K562 (cell line): Measurements from ENCODE around the gene ABCA4. TPM values are rescaled to one million over a fixed set of nuclear protein-coding genes. Genes with fewer than 3 reads are reported as not detected.

Experiments used
- BMI1 ChIP-seq: fragments of 150-350 bp; IDR thresholded peaks from 2 replicates; pipeline ENCODE4 v1.6.1; 2014; ENCODE audit warnings: low read length
- CBX2 ChIP-seq: fragments of 200-600 bp; sonication (generic); IDR thresholded peaks from one replicate; pipeline ENCODE4 v1.6.1; 2012; ENCODE audit warnings: mild to moderate bottlenecking, low read length, inconsistent platforms; ENCODE audit not compliant: insufficient read depth, poor library complexity, severe bottlenecking
- ESRRB ChIP-seq: fragments of 250-450 bp; sonication (Bioruptor Pico); IDR thresholded peaks from 2 replicates; pipeline ENCODE4 v1.5.0; 2020; ENCODE audit warnings: mild to moderate bottlenecking, moderate library complexity, borderline replicate concordance
- HNRNPH1 ChIP-seq: fragments of 200-400 bp; formaldehyde crosslinking; optimal IDR thresholded peaks from 2 replicates; pipeline ENCODE3; 2017; ENCODE audit warnings: low read depth, mild to moderate bottlenecking, low read length, moderate library complexity
- IRF2 ChIP-seq: sonication (generic); formaldehyde crosslinking; IDR thresholded peaks from 2 replicates; pipeline ENCODE4 v1.8.1; 2022; ENCODE audit warnings: mild to moderate bottlenecking, missing genetic modification reagents
- SNIP1 ChIP-seq: fragments of 450-650 bp; IDR thresholded peaks from 2 replicates; pipeline ENCODE4 v1.7.1; 2017; ENCODE audit warnings: low read depth, mild to moderate bottlenecking
- STAT5B ChIP-seq: fragments of 250-450 bp; sonication (Bioruptor Pico); IDR thresholded peaks from 2 replicates; pipeline ENCODE4 v1.8.0; 2021; ENCODE audit warnings: mild to moderate bottlenecking, inconsistent platforms
- TARDBP ChIP-seq: fragments of 450-650 bp; IDR thresholded peaks from 2 replicates; pipeline ENCODE4 v1.6.1; 2016
- TBP ChIP-seq: optimal IDR thresholded peaks from 2 replicates; pipeline ENCODE3; 2011; ENCODE audit warnings: low read depth, low read length, improper control_type of control experiment
- TCF3 ChIP-seq: sonication (generic); formaldehyde crosslinking; IDR thresholded peaks from 2 replicates; pipeline ENCODE4 v1.4.0; 2020; ENCODE audit warnings: mild to moderate bottlenecking, missing genetic modification reagents
- THRAP3 ChIP-seq: fragments of 450-650 bp; IDR thresholded peaks from 2 replicates; pipeline ENCODE4 v1.6.1; 2016; ENCODE audit warnings: mild to moderate bottlenecking, inconsistent platforms, borderline replicate concordance
- ZNF3 ChIP-seq: fragments of 250-450 bp; sonication (Bioruptor Pico); IDR thresholded peaks from 2 replicates; pipeline ENCODE4 v1.5.0; 2021; ENCODE audit warnings: mild to moderate bottlenecking, moderate library complexity
- ZNF316 ChIP-seq: fragments of 450-650 bp; IDR thresholded peaks from 2 replicates; pipeline ENCODE4 v1.6.1; 2016
- ZNF699 ChIP-seq: fragments of 250-450 bp; sonication (Bioruptor Pico); IDR thresholded peaks from 2 replicates; pipeline ENCODE4 v1.8.0; 2021; ENCODE audit warnings: mild to moderate bottlenecking, moderate library complexity; ENCODE audit not compliant: insufficient replicate concordance
- polyA plus RNA-seq, 8 experiments: library from polyadenylated mRNA; depleted of rRNA in 4 of 8; stranded (reverse) in 5 of 8; unstranded in 3 of 8; fragments of >200 nt; fragmentation: Nextera tagmentation in 2 of 8; fragmentation: Illumina TruSeq in 1 of 8; extraction: Ambion mirVana in 2 of 8; extraction: Trizol in 1 of 8; gene quantifications; 2 replicates each; pipeline versions ENCODE4 v1.2.1 to v1.2.3, GENCODE V29; 2011 to 2014; ENCODE audit warnings: inconsistent platforms in 1 of 8, missing spikeins in 1 of 8
- total RNA-seq, 7 experiments: library from RNA; depleted of rRNA in 6 of 7; stranded (reverse); fragments of >200 nt in 6 of 7; fragmentation: Illumina TruSeq in 2 of 7; extraction: Trizol in 2 of 7; gene quantifications; 2 replicates each; pipeline versions ENCODE4 v1.2.1 to v1.2.3, GENCODE V29; 2011 to 2021; ENCODE audit warnings: low replicate concordance in 1 of 7
- TF ChIP-seq, protein P1 (sequence below): fragments of 250-450 bp; sonication (Bioruptor Pico); IDR thresholded peaks from 2 replicates; pipeline ENCODE4 v1.4.0; 2020; ENCODE audit warnings: mild to moderate bottlenecking, moderate library complexity

Gene ABCA4
- total and polyA plus RNA-seq, 9 of the 15 experiments (the other 6 are each of a cell fraction or from before 2014, with no cell fraction given): 0.01 to 0.04 TPM; not detected in 7

GRCh38 chr1:94014635-94015488 lies 106.1 kb downstream of the ABCA4 start (continued):
- TF ChIP-seq CBX2 (no peak), THRAP3 (no peak), TBP (no peak), BMI1 (no peak), ZNF699 (CRISPR knock-in tag) (no peak), IRF2 (CRISPR knock-in tag) (no peak), HNRNPH1 (no peak), TCF3 (no peak), STAT5B (CRISPR knock-in tag) (no peak), SNIP1 (no peak), ZNF3 (CRISPR knock-in tag) (no peak), TARDBP (no peak), ESRRB (CRISPR knock-in tag) (no peak), ZNF316 (no peak)
- TF ChIP-seq, protein P1, sequence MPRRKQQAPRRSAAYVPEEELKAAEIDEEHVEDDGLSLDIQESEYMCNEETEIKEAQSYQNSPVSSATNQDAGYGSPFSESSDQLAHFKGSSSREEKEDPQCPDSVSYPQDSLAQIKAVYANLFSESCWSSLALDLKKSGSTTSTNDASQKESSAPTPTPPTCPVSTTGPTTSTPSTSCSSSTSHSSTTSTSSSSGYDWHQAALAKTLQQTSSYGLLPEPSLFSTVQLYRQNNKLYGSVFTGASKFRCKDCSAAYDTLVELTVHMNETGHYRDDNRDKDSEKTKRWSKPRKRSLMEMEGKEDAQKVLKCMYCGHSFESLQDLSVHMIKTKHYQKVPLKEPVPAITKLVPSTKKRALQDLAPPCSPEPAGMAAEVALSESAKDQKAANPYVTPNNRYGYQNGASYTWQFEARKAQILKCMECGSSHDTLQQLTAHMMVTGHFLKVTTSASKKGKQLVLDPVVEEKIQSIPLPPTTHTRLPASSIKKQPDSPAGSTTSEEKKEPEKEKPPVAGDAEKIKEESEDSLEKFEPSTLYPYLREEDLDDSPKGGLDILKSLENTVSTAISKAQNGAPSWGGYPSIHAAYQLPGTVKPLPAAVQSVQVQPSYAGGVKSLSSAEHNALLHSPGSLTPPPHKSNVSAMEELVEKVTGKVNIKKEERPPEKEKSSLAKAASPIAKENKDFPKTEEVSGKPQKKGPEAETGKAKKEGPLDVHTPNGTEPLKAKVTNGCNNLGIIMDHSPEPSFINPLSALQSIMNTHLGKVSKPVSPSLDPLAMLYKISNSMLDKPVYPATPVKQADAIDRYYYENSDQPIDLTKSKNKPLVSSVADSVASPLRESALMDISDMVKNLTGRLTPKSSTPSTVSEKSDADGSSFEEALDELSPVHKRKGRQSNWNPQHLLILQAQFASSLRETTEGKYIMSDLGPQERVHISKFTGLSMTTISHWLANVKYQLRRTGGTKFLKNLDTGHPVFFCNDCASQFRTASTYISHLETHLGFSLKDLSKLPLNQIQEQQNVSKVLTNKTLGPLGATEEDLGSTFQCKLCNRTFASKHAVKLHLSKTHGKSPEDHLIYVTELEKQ (CRISPR knock-in tag): no peak; the same call in 1 of the 2 replicates
